Fibroblast of lung (primary cell): ENCODE data around the gene DLL3. TPM values are rescaled to one million over a fixed set of nuclear protein-coding genes. Genes with fewer than 3 reads are reported as not detected.

Experiments used
- DNase-seq, 2 donors: peaks; one replicate each; pipeline versions ENCODE4 v3.0.0 to v3.0.0-alpha.2; 2010; ENCODE audit warnings: low read depth in 2 of 2
- H2AFZ ChIP-seq: 2 replicates; pipeline ENCODE4 v1.5.1; 2012; ENCODE audit warnings: low read length, control low read depth, inconsistent platforms
- H3K27ac ChIP-seq: 2 replicates; pipeline ENCODE4 v1.5.1; 2011; ENCODE audit warnings: low read length, control low read depth; ENCODE audit not compliant: insufficient read depth
- H3K27me3 ChIP-seq: 2 replicates; pipeline ENCODE4 v1.5.1; 2011; ENCODE audit warnings: mild to moderate bottlenecking, low read length; ENCODE audit not compliant: control insufficient read depth, insufficient read depth
- H3K36me3 ChIP-seq: 2 replicates; pipeline ENCODE4 v1.5.1; 2011; ENCODE audit warnings: low read length; ENCODE audit not compliant: control insufficient read depth, insufficient read depth
- H3K4me1 ChIP-seq: 2 replicates; pipeline ENCODE4 v1.5.1; 2011; ENCODE audit warnings: low read length; ENCODE audit not compliant: control insufficient read depth, insufficient read depth; ENCODE audit errors: extremely low read depth
- H3K4me2 ChIP-seq: 2 replicates; pipeline ENCODE4 v1.5.1; 2011; ENCODE audit warnings: low read length, control low read depth; ENCODE audit not compliant: insufficient read depth; ENCODE audit errors: extremely low read depth
- H3K4me3 ChIP-seq, 4 experiments: fragments of 200-600 bp in 1 of 4; sonication (generic) in 1 of 4; replicated peaks in 1 of 4; 2 replicates each; pipeline ENCODE4 v1.5.1; 2011 to 2016; ENCODE audit warnings: low read length in 4 of 4, low read depth in 3 of 4, mild to moderate bottlenecking in 3 of 4, control low read depth in 2 of 4, inconsistent platforms in 1 of 4, mixed read lengths in 1 of 4; ENCODE audit not compliant: insufficient read depth in 1 of 4; ENCODE audit errors: control extremely low read depth in 1 of 4
- H3K79me2 ChIP-seq: 2 replicates; pipeline ENCODE4 v1.5.1; 2012; ENCODE audit warnings: mild to moderate bottlenecking, low read length, inconsistent platforms; ENCODE audit not compliant: control insufficient read depth, insufficient read depth
- H3K9ac ChIP-seq: 2 replicates; pipeline ENCODE4 v1.5.1; 2011; ENCODE audit warnings: mild to moderate bottlenecking, low read length, control low read depth; ENCODE audit not compliant: insufficient read depth
- H3K9me3 ChIP-seq: 2 replicates; pipeline ENCODE4 v1.5.1; 2012; ENCODE audit warnings: low read depth, low read length; ENCODE audit not compliant: control insufficient read depth, insufficient read depth
- H4K20me1 ChIP-seq: 2 replicates; pipeline ENCODE4 v1.5.1; 2011; ENCODE audit warnings: low read length; ENCODE audit not compliant: control insufficient read depth, insufficient read depth; ENCODE audit errors: extremely low read depth
- CTCF ChIP-seq, 2 donors: IDR thresholded peaks in 1 of 2; conservative IDR thresholded peaks in 1 of 2; 1 replicate in 1 of 2; 2 replicates in 1 of 2; pipeline ENCODE4 v1.5.1; 2011 to 2012; ENCODE audit warnings: low read length in 2 of 2, control low read depth in 1 of 2, inconsistent platforms in 1 of 2, low read depth in 1 of 2, mild to moderate bottlenecking in 1 of 2
- EZH2 ChIP-seq: IDR thresholded peaks from 2 replicates; pipeline ENCODE4 v1.5.1; 2012; ENCODE audit warnings: low read length, control low read depth, mild to moderate bottlenecking; ENCODE audit errors: missing control alignments
- polyA plus RNA-seq, 2 donors: library from polyadenylated mRNA; depleted of rRNA in 1 of 2; stranded (reverse) in 1 of 2; unstranded in 1 of 2; fragments of >200 nt; gene quantifications; 2 replicates each; pipeline ENCODE4 v1.2.1, GENCODE V29; 2011 to 2012; ENCODE audit warnings: missing spikeins in 1 of 2
- total RNA-seq: library from RNA; depleted of rRNA; stranded (reverse); fragments of >200 nt; gene quantifications from 2 replicates; pipeline ENCODE4 v1.2.1, GENCODE V29; 2014

Gene DLL3
- total and polyA plus RNA-seq, 2 donors (not counting 1 experiment from before 2014, with no cell fraction given): under 0.01 to 0.11 TPM

- Histone ChIP-seq H3K4me3 (no peak overlapping the region), H3K9me3 (no peaks in the 10 kb centered on the region), H3K27ac (no peak overlapping the region), H3K27me3 (peaks cover 13% of the 10 kb centered on the region), H2AFZ (no peak overlapping the region), H3K4me2 (no peak overlapping the region), H3K4me1 (peaks cover 3% of the 10 kb centered on the region), H3K9ac (no peak overlapping the region), H3K79me2 (peaks cover 10% of the 10 kb centered on the region), H3K36me3 (no peaks in the 10 kb centered on the region), H4K20me1 (no peaks in the 10 kb centered on the region)
- TF ChIP-seq CTCF (conservative IDR thresholded peaks at IDR 0.05 in 1 of 2, IDR thresholded peaks at IDR 0.05 in 1 of 2; ENCODE audit: low read depth in 1 of 2, low read length in 2 of 2): no peak
- TF ChIP-seq EZH2: no peak
- no peak for DNase-seq
These were observed 44.7 kb downstream of the DLL3 start for GRCh38 chr19:39543477-39543857.

DNA sequence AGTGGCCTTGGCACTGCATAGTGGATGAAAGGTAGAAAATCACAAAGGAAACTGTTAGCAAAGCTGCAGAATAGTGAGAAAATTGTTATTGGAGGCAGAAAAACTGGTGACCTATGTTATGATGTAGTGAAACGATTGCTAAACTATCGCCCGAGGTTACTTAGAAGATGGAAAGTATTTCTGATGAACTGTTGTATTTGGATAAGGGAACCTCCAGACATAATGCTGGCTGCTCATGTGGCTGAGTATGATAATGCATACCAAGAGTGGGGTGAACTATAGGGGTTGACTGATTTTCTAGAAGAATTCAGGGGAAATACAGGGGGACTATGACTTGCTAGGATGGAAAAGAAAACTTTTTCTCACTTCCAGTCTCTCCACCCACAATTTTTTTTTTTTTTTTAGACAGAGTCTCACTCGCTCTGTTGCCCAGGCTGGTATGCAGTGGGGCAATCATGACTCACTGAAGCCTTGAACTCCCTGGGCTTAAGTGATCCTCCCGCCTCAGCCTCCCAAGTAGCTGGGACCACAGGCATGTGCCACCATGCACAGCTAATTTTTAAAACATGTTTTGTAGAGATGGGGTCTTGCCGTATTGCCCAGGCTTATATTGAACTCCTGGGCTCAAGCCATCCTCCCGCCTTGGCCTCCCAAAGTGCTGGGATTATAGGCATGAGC lies 45.6 kb downstream of the DLL3 start:
- Histone ChIP-seq H3K9me3 (no peaks in the 10 kb centered on the region), H2AFZ (no peak overlapping the region), H3K36me3 (no peaks in the 10 kb centered on the region), H3K4me1 (no peaks in the 10 kb centered on the region), H3K4me3 (no peak overlapping the region), H3K9ac (no peak overlapping the region), H3K27me3 (peaks cover 13% of the 10 kb centered on the region), H3K79me2 (peaks cover 2% of the 10 kb centered on the region), H3K4me2 (no peak overlapping the region), H4K20me1 (no peaks in the 10 kb centered on the region), H3K27ac (no peak overlapping the region)
- TF ChIP-seq EZH2: no peak
- TF ChIP-seq CTCF (conservative IDR thresholded peaks at IDR 0.05 in 1 of 2, IDR thresholded peaks at IDR 0.05 in 1 of 2; ENCODE audit: low read depth in 1 of 2, low read length in 2 of 2): no peak
- peak in 1 of 2 donors; percentile 29 for DNase-seq

DNA sequence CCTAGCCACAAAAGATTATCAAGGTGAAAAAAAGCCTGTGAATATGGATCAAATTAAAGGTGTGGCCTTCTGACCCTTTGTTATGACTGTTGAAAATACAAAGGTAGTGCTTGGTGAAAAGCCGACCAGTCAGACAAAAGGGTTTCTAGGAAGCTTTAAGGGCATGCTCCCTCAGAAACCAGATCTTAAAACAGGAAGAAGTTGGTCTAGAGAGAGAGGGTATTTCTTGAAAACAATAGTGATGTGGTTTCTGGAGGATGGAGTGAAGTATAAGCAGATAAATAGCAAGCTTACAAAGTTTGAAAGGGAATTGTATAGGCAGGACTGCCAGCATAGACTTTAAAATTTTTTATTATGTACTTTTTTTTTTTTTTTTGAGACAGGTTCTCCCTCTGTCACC lies 46.2 kb downstream of the DLL3 start:
- DNase-seq: no peak
- Histone ChIP-seq H3K4me2 (no peak overlapping the region), H3K9ac (no peak overlapping the region), H2AFZ (no peak overlapping the region), H3K4me1 (no peaks in the 10 kb centered on the region), H4K20me1 (no peaks in the 10 kb centered on the region), H3K36me3 (no peaks in the 10 kb centered on the region), H3K79me2 (no peaks in the 10 kb centered on the region), H3K27ac (no peak overlapping the region), H3K4me3 (no peak overlapping the region), H3K27me3 (peaks cover 13% of the 10 kb centered on the region), H3K9me3 (no peaks in the 10 kb centered on the region)
- TF ChIP-seq EZH2 (no peak), CTCF (conservative IDR thresholded peaks at IDR 0.05 in 1 of 2, IDR thresholded peaks at IDR 0.05 in 1 of 2; ENCODE audit: low read depth in 1 of 2, low read length in 2 of 2) (no peak)
